Measurements from ENCODE around the gene AK5. TPM values are rescaled to one million over a fixed set of nuclear protein-coding genes. Genes with fewer than 3 reads are reported as not detected.
"Not testable (repeated sequence)": the region's sequence is repeated elsewhere in the genome, so short reads cannot be mapped to it uniquely, and the experiment has no call there.

The AK5 gene
- total RNA-seq, 1 donor from 2014 or later: not detected

- DNase-seq (ENCODE audit: low spot score): no peak
- H3K27me3 Mint-ChIP-seq (ENCODE audit: insufficient read depth): peaks cover 2% of the 10 kb centered on the region
Measured at GRCh38 chr1:77303387-77303786, 21.6 kb downstream of the AK5 start.

GRCh38 chr1:77308889-77309621 lies 27.2 kb downstream of the AK5 start:
- Mint-ChIP-seq H3K27ac (no peak overlapping the region), H3K27me3 (ENCODE audit: insufficient read depth) (peaks cover 2% of the 10 kb centered on the region), H3K4me1 (ENCODE audit: low read depth) (no peaks in the 10 kb centered on the region), H3K36me3 (ENCODE audit: low read depth) (no peaks in the 10 kb centered on the region), H3K9me3 (no peaks in the 10 kb centered on the region), H3K4me3 (no peak overlapping the region)
- DNase-seq (ENCODE audit: low spot score): no peak
- intact Hi-C loops (cut with micrococcal nuclease): no loop called here

More at GRCh38 chr1:77303387-77303786, 21.6 kb downstream of the AK5 start:
- Mint-ChIP-seq H3K27ac (no peak overlapping the region), H3K36me3 (ENCODE audit: low read depth) (no peaks in the 10 kb centered on the region), H3K4me1 (ENCODE audit: low read depth) (no peaks in the 10 kb centered on the region), H3K4me3 (no peak overlapping the region), H3K9me3 (no peaks in the 10 kb centered on the region)
- intact Hi-C loops (cut with micrococcal nuclease): no loop called here

- Mint-ChIP-seq H3K36me3 (ENCODE audit: low read depth) (no peaks in the 10 kb centered on the region), H3K4me1 (ENCODE audit: low read depth) (no peaks in the 10 kb centered on the region), H3K27ac (no peak overlapping the region), H3K9me3 (no peaks in the 10 kb centered on the region), H3K27me3 (ENCODE audit: insufficient read depth) (peaks cover 2% of the 10 kb centered on the region), H3K4me3 (no peak overlapping the region)
- intact Hi-C loops (cut with micrococcal nuclease): no loop called here
- DNase-seq (ENCODE audit: low spot score): no peak
Measured at GRCh38 chr1:77310924-77311323, 29.1 kb downstream of the AK5 start.

GRCh38 chr1:77312364-77312763 lies 30.5 kb downstream of the AK5 start:
- H3K36me3 Mint-ChIP-seq (ENCODE audit: low read depth); H3K27ac Mint-ChIP-seq; intact Hi-C loops (cut with micrococcal nuclease); H3K27me3 Mint-ChIP-seq (ENCODE audit: insufficient read depth); H3K4me1 Mint-ChIP-seq (ENCODE audit: low read depth); H3K4me3 Mint-ChIP-seq; H3K9me3 Mint-ChIP-seq; DNase-seq (ENCODE audit: low spot score): not testable (repeated sequence)

- H3K4me1 Mint-ChIP-seq (ENCODE audit: low read depth): no peaks in the 10 kb centered on the region
- intact Hi-C loops (cut with micrococcal nuclease): no loop called here
- no peaks in the 10 kb centered on the region for H3K27me3 Mint-ChIP-seq (ENCODE audit: insufficient read depth)
- no peak overlapping the region for H3K27ac Mint-ChIP-seq
- H3K4me3 Mint-ChIP-seq: no peak overlapping the region
- no peaks in the 10 kb centered on the region for H3K9me3 Mint-ChIP-seq
- no peak for DNase-seq (ENCODE audit: low spot score)
- H3K36me3 Mint-ChIP-seq (ENCODE audit: low read depth): no peaks in the 10 kb centered on the region
Measured at GRCh38 chr1:77313491-77313890, 31.7 kb downstream of the AK5 start.

- no peaks in the 10 kb centered on the region for H3K27me3 Mint-ChIP-seq (ENCODE audit: insufficient read depth)
- intact Hi-C loops (cut with micrococcal nuclease): no loop called here
- DNase-seq (ENCODE audit: low spot score): no peak
- H3K4me1 Mint-ChIP-seq (ENCODE audit: low read depth): no peaks in the 10 kb centered on the region
- H3K27ac Mint-ChIP-seq: no peak overlapping the region
- H3K4me3 Mint-ChIP-seq: no peak overlapping the region
- no peaks in the 10 kb centered on the region for H3K36me3 Mint-ChIP-seq (ENCODE audit: low read depth)
- no peaks in the 10 kb centered on the region for H3K9me3 Mint-ChIP-seq
Measured at GRCh38 chr1:77316006-77316405, 34.2 kb downstream of the AK5 start.

- intact Hi-C loops (cut with micrococcal nuclease): no loop called here
- Mint-ChIP-seq H3K4me3 (no peak overlapping the region), H3K9me3 (no peaks in the 10 kb centered on the region), H3K27ac (no peak overlapping the region), H3K27me3 (ENCODE audit: insufficient read depth) (no peaks in the 10 kb centered on the region), H3K36me3 (ENCODE audit: low read depth) (no peaks in the 10 kb centered on the region), H3K4me1 (ENCODE audit: low read depth) (no peaks in the 10 kb centered on the region)
- DNase-seq (ENCODE audit: low spot score): no peak
Measured at GRCh38 chr1:77316966-77317365, 35.1 kb downstream of the AK5 start.

- no peaks in the 10 kb centered on the region for H3K36me3 Mint-ChIP-seq (ENCODE audit: low read depth)
- H3K27me3 Mint-ChIP-seq (ENCODE audit: insufficient read depth): no peaks in the 10 kb centered on the region
- H3K9me3 Mint-ChIP-seq: no peaks in the 10 kb centered on the region
- no peak overlapping the region for H3K4me3 Mint-ChIP-seq
- no peak overlapping the region for H3K27ac Mint-ChIP-seq
- no peak for DNase-seq (ENCODE audit: low spot score)
- no peaks in the 10 kb centered on the region for H3K4me1 Mint-ChIP-seq (ENCODE audit: low read depth)
- intact Hi-C loops (cut with micrococcal nuclease): no loop called here
Measured at GRCh38 chr1:77319036-77319705, 37.4 kb downstream of the AK5 start.

- no peak for DNase-seq (ENCODE audit: low spot score)
- Mint-ChIP-seq H3K27ac (no peak overlapping the region), H3K27me3 (ENCODE audit: insufficient read depth) (no peaks in the 10 kb centered on the region), H3K4me3 (no peak overlapping the region), H3K4me1 (ENCODE audit: low read depth) (no peaks in the 10 kb centered on the region), H3K9me3 (no peaks in the 10 kb centered on the region), H3K36me3 (ENCODE audit: low read depth) (no peaks in the 10 kb centered on the region)
- intact Hi-C loops (cut with micrococcal nuclease): no loop called here
Measured at GRCh38 chr1:77322061-77322900, 40.5 kb downstream of the AK5 start.

GRCh38 chr1:77333501-77333900 lies 51.7 kb downstream of the AK5 start:
- intact Hi-C loops (cut with micrococcal nuclease): no loop called here
- Mint-ChIP-seq H3K9me3 (no peaks in the 10 kb centered on the region), H3K4me3 (no peak overlapping the region), H3K4me1 (ENCODE audit: low read depth) (no peaks in the 10 kb centered on the region), H3K27me3 (ENCODE audit: insufficient read depth) (no peaks in the 10 kb centered on the region), H3K36me3 (ENCODE audit: low read depth) (no peaks in the 10 kb centered on the region), H3K27ac (no peak overlapping the region)
- DNase-seq (ENCODE audit: low spot score): no peak

- no peaks in the 10 kb centered on the region for H3K36me3 Mint-ChIP-seq (ENCODE audit: low read depth)
- H3K27ac Mint-ChIP-seq: no peak overlapping the region
- H3K4me1 Mint-ChIP-seq (ENCODE audit: low read depth): no peaks in the 10 kb centered on the region
- H3K27me3 Mint-ChIP-seq (ENCODE audit: insufficient read depth): no peaks in the 10 kb centered on the region
- no peak for DNase-seq (ENCODE audit: low spot score)
- no peak overlapping the region for H3K4me3 Mint-ChIP-seq
- intact Hi-C loops (cut with micrococcal nuclease): no loop called here
- H3K9me3 Mint-ChIP-seq: no peaks in the 10 kb centered on the region
Measured at GRCh38 chr1:77336729-77337128, 54.9 kb downstream of the AK5 start.

GRCh38 chr1:77339326-77339725 lies 57.5 kb downstream of the AK5 start:
- Mint-ChIP-seq H3K27ac (no peak overlapping the region), H3K27me3 (ENCODE audit: insufficient read depth) (no peaks in the 10 kb centered on the region)

GRCh38 chr1:77341195-77341594 lies 59.4 kb downstream of the AK5 start:
- intact Hi-C loops (cut with micrococcal nuclease): no loop called here
- no peak overlapping the region for H3K4me3 Mint-ChIP-seq
- no peaks in the 10 kb centered on the region for H3K9me3 Mint-ChIP-seq
- H3K27ac Mint-ChIP-seq: no peak overlapping the region
- DNase-seq (ENCODE audit: low spot score): no peak
- no peaks in the 10 kb centered on the region for H3K36me3 Mint-ChIP-seq (ENCODE audit: low read depth)
- H3K27me3 Mint-ChIP-seq (ENCODE audit: insufficient read depth): no peaks in the 10 kb centered on the region
- no peaks in the 10 kb centered on the region for H3K4me1 Mint-ChIP-seq (ENCODE audit: low read depth)

More at GRCh38 chr1:77339326-77339725, 57.5 kb downstream of the AK5 start:
- Mint-ChIP-seq H3K4me1 (ENCODE audit: low read depth) (no peaks in the 10 kb centered on the region), H3K9me3 (no peaks in the 10 kb centered on the region), H3K36me3 (ENCODE audit: low read depth) (no peaks in the 10 kb centered on the region), H3K4me3 (no peak overlapping the region)
- intact Hi-C loops (cut with micrococcal nuclease): no loop called here
- DNase-seq (ENCODE audit: low spot score): no peak
